Colonic mucosa (tissue), 4 donors: Measurements from ENCODE around the gene BCL7B. TPM values are rescaled to one million over a fixed set of nuclear protein-coding genes. Genes with fewer than 3 reads are reported as not detected.
"Not testable (repeated sequence)": the region's sequence is repeated elsewhere in the genome, so short reads cannot be mapped to it uniquely, and the experiment has no call there.

ENCODE experiments used
- DNase-seq: peaks from one replicate; pipeline ENCODE4 v3.0.0-alpha.2; 2020
- H3K27ac ChIP-seq: fragments of 200-600 bp; one replicate; pipeline ENCODE4 v1.8.0; 2021
- H3K27me3 ChIP-seq: fragments of 200-600 bp; one replicate; pipeline ENCODE4 v1.8.0; 2021
- H3K36me3 ChIP-seq: fragments of 200-600 bp; one replicate; pipeline ENCODE4 v1.8.0; 2021
- H3K4me1 ChIP-seq: fragments of 200-600 bp; one replicate; pipeline ENCODE4 v1.8.0; 2021; ENCODE audit warnings: mild to moderate bottlenecking
- H3K4me3 ChIP-seq: fragments of 200-600 bp; one replicate; pipeline ENCODE4 v1.8.0; 2021
- H3K9ac ChIP-seq, 2 donors: one replicate each; pipeline ENCODE4 v1.7.0; 2013; ENCODE audit warnings: control low read depth in 2 of 2, low read depth in 2 of 2, low read length in 2 of 2
- H3K9me3 ChIP-seq: fragments of 200-600 bp; one replicate; pipeline ENCODE4 v1.8.0; 2021
- intact Hi-C: fragments of 100-400 bp; cut with DNase I; formaldehyde crosslinking; loops from one replicate; pipeline ENCODE4 v1.14.1; 2022
- total RNA-seq, 2 donors: library from RNA; stranded (reverse); fragmentation: NEBNext Ultra II Directional in 1 of 2; extraction: Animal tissue kit (Norgen Biotek cat#: 25700) in 1 of 2; gene quantifications; one replicate each; pipeline ENCODE4 v1.2.1, GENCODE V29; 2021
- TF ChIP-seq, protein P1 (sequence below): fragments of 200-600 bp; IDR thresholded peaks from one replicate; pipeline ENCODE4 v1.8.0; 2022; ENCODE audit warnings: antibody characterized with exemption, mild to moderate bottlenecking
- donor health status: healthy.
- donor health status: DM: no; HTN: no; CAD: no.
- donor health status: DM: no; HTN: no; CAD: no.

Gene BCL7B
- total RNA-seq, 2 donors from 2014 or later: 53.8 to 56.8 TPM

DNA sequence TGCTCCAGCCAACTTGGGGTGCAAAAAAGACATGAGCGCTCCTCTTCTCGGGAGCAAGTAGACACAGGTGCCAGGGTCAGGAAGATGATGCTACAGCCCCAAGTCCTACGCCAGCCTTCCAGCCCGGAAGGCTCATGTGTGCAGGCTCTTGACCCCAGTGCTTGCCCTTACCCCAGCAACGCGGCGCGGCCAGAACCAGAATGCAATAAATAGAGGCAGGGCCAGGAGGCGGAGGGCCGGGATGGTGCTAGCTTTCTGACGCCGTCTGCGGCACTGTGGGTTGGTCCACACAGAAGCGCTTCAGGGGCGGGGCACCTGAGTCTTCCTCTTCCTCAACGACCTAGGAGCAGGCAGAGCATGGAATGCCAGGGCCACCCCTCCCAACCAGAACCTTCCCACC is 20.4 kb downstream of the BCL7B start:
- intact Hi-C loops: no loop called here
- TF ChIP-seq, protein P1, sequence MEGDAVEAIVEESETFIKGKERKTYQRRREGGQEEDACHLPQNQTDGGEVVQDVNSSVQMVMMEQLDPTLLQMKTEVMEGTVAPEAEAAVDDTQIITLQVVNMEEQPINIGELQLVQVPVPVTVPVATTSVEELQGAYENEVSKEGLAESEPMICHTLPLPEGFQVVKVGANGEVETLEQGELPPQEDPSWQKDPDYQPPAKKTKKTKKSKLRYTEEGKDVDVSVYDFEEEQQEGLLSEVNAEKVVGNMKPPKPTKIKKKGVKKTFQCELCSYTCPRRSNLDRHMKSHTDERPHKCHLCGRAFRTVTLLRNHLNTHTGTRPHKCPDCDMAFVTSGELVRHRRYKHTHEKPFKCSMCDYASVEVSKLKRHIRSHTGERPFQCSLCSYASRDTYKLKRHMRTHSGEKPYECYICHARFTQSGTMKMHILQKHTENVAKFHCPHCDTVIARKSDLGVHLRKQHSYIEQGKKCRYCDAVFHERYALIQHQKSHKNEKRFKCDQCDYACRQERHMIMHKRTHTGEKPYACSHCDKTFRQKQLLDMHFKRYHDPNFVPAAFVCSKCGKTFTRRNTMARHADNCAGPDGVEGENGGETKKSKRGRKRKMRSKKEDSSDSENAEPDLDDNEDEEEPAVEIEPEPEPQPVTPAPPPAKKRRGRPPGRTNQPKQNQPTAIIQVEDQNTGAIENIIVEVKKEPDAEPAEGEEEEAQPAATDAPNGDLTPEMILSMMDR: no peak
- H3K27ac ChIP-seq: no peak overlapping the region

DNA sequence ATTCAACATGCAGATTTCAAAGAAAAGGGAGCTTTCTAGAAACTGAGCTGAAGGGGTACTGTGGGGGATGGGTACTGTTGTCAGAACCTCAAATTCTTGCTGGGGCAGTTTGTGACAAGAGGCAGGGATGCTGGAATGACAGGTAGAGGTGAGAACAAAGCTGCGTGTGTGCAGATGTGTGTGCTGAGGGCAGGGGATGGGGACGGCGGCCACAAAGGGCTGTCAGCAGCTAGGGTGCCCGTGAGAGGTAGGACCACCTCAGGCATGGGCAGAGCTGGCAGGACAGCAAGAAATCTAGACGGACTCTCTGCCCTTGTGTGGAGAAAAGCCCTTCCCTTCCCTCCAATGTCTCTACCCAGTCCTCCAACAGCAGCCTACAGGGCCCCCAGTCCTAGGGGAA is 21.0 kb downstream of the BCL7B start:
- TF ChIP-seq, protein P1: no peak
- intact Hi-C loops: no loop called here
- Histone ChIP-seq H3K9ac (no peak overlapping the region), H3K9me3 (no peaks in the 10 kb centered on the region), H3K4me3 (no peak overlapping the region), H3K27me3 (no peaks in the 10 kb centered on the region), H3K36me3 (peaks cover 36% of the 10 kb centered on the region), H3K27ac (no peak overlapping the region), H3K4me1 (no peaks in the 10 kb centered on the region)
- DNase-seq: no peak

More for the DNA sequence above, 20.4 kb downstream of the BCL7B start:
- no peaks in the 10 kb centered on the region for H3K4me1 ChIP-seq
- H3K27me3 ChIP-seq: no peaks in the 10 kb centered on the region
- H3K9me3 ChIP-seq: no peaks in the 10 kb centered on the region
- H3K36me3 ChIP-seq: peaks cover 36% of the 10 kb centered on the region
- no peak overlapping the region for H3K4me3 ChIP-seq
- DNase-seq: no peak
- no peak overlapping the region for H3K9ac ChIP-seq

DNA sequence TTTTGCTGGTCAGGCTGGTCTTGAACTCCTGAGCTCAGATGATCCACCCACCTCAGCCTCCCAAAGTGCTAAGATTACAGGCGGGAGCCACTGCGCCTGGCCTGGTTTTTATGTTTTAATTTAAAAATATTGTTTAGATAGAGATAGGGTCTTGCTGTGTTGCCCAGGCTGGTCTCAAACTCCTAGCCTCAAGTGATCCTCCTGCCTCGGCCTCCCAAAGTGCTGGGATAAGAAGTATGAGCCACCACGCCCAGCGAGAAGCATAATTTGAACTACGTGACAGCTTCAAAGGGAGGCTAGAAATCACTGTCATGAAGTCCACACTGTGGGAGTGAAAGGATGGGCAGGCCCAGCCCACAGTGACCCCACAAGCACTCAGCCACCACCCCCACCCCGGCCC is 21.6 kb downstream of the BCL7B start:
- intact Hi-C loops, H3K4me1 ChIP-seq, DNase-seq, H3K4me3 ChIP-seq, H3K27ac ChIP-seq, H3K9ac ChIP-seq, H3K9me3 ChIP-seq, H3K27me3 ChIP-seq: not testable (repeated sequence)
- peaks cover 36% of the 10 kb centered on the region for H3K36me3 ChIP-seq

DNA sequence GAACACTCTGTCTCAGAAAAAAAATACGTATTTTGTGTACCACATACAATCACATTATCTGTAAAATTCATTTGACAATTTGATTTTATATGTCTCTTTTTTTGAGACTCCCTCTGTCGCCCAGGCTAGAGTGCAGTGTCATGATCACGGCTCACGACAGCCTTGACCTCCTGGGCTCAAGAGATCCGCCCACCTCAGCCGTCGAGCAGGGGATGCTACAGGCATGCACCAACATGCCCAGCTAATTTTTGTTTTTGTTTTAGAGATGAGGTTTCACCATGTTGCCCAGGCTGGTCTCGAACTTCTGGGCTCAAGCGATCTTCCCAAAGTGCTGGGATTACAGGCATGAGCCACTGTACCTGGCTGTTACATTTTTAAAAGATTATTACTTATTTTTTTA is 23.7 kb downstream of the BCL7B start:
- Histone ChIP-seq H3K36me3 (peaks cover 21% of the 10 kb centered on the region), H3K4me1 (no peaks in the 10 kb centered on the region), H3K27ac (no peak overlapping the region), H3K27me3 (no peaks in the 10 kb centered on the region), H3K4me3 (no peak overlapping the region), H3K9ac (no peak overlapping the region), H3K9me3 (no peaks in the 10 kb centered on the region)
- TF ChIP-seq, protein P1: no peak
- no peak for DNase-seq
- intact Hi-C loops: no loop called here

DNA sequence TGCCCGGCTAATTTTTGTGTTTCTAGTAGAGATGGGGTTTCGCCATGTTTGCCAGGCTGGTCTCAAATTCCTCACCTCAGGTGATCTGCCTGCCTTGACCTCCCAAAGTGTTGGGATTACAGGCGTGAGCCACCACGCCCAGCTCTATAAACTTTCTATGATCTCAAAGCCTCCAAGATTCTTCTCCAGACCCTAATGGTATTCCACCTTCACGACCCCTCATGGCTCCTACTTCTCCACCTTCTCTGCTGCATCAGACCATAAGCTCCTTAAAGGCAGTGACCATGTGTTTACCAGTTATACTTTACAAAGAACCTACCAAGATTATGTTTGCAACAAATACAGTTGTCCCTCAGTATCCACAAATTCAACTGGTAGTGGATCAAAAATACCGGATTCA is 25.3 kb downstream of the BCL7B start:
- no peaks in the 10 kb centered on the region for H3K27me3 ChIP-seq

DNA sequence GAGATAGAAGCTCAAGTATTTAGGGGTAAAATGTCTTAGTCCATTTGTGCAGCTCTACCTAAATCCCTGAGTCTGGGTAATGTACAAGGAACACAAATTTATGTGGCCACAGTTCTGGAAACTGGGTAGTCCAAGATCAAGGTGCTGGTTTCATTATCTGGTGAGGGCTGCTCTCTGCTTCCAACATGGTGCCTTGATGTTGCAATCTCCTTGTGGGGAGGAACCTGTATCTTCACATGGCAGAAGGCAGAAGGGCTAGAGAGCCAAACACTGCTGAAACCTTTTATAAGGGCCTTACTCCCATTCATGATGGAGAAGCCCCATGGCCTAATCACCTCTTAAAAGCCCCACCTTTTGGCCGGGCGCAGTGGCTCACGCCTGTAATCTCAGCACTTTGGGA is 26.7 kb downstream of the BCL7B start:
- Histone ChIP-seq H3K9ac (no peak overlapping the region), H3K4me3 (no peak overlapping the region), H3K27me3 (no peaks in the 10 kb centered on the region), H3K9me3 (no peaks in the 10 kb centered on the region), H3K4me1 (no peaks in the 10 kb centered on the region), H3K36me3 (no peaks in the 10 kb centered on the region), H3K27ac (no peak overlapping the region)
- no peak for DNase-seq
- intact Hi-C loops: no loop called here
- TF ChIP-seq, protein P1: no peak

More for the DNA sequence above, 25.3 kb downstream of the BCL7B start:
- H3K27ac ChIP-seq: no peak overlapping the region
- no peaks in the 10 kb centered on the region for H3K4me1 ChIP-seq
- DNase-seq: no peak
- no peak overlapping the region for H3K9ac ChIP-seq
- no peaks in the 10 kb centered on the region for H3K9me3 ChIP-seq
- TF ChIP-seq, protein P1: no peak
- peaks cover 8% of the 10 kb centered on the region for H3K36me3 ChIP-seq
- no peak overlapping the region for H3K4me3 ChIP-seq
- intact Hi-C loops: no loop called here
